ENCODE data around the gene SRR. TPM values are rescaled to one million over a fixed set of nuclear protein-coding genes. Genes with fewer than 3 reads are reported as not detected.

Gene SRR
- total and polyA plus RNA-seq, 2 donors (not counting 3 experiments of a cell fraction or from before 2014, with no cell fraction given): 13.7 to 20.1 TPM

- peaks cover 0 to 26% of the 10 kb centered on the region in 2 experiments for H3K36me3 ChIP-seq (ENCODE audit: control insufficient read depth in 2 of 2, extremely low read depth in 1 of 2, insufficient read depth in 2 of 2, low read length in 2 of 2)
- H3K9me3 ChIP-seq (replicated peaks; ENCODE audit: control insufficient read depth, insufficient read depth, low read length): no peaks in the 10 kb centered on the region
- intact Hi-C loops (cut with micrococcal nuclease): no loop called here
- TF ChIP-seq POLR2A (IDR thresholded peaks at IDR 0.05; ENCODE audit: low read depth, low read length): no peak
- TF ChIP-seq POLR2AphosphoS5 (IDR thresholded peaks at IDR 0.05; ENCODE audit: insufficient read depth, low read depth, low read length): no peak
- TF ChIP-seq FOS (IDR thresholded peaks at IDR 0.05; ENCODE audit: borderline replicate concordance, insufficient read depth, low read length): no peak
- no peak for TF ChIP-seq EZH2 (IDR thresholded peaks at IDR 0.05; ENCODE audit: borderline replicate concordance, low read depth, low read length, severe bottlenecking)
- no peak for TF ChIP-seq GATA2 (IDR thresholded peaks at IDR 0.05; ENCODE audit: insufficient read depth, insufficient read length, low read depth, low read length)
- TF ChIP-seq CTCF (IDR thresholded peaks at IDR 0.05; ENCODE audit: extremely low read depth in 1 of 2, insufficient read depth in 1 of 2, low read depth in 1 of 2, low read length in 2 of 2): no peak
- TF ChIP-seq JUN (IDR thresholded peaks at IDR 0.05; ENCODE audit: borderline replicate concordance, insufficient read depth, insufficient read length, low read depth): no peak
- TF ChIP-seq MYC (IDR thresholded peaks at IDR 0.05; ENCODE audit: low read depth, low read length): no peak
- TF ChIP-seq MAX (IDR thresholded peaks at IDR 0.05; ENCODE audit: insufficient read depth, insufficient read length): no peak
- peaks cover 6% of the 10 kb centered on the region for H3K4me1 ChIP-seq (ENCODE audit: control insufficient read depth, extremely low read depth, insufficient read depth, low read length)
- ChIA-PET POLR2A (no interaction called here), CTCF (interaction anchor here (0.8 to 1.1 kb wide), 2 partner anchors 15 to 49 kb away, joined by 3 read pairs; no protein-coding TSS in a partner anchor)
- H2AFZ ChIP-seq (ENCODE audit: low read depth, low read length): no peak overlapping the region
- no peaks in the 10 kb centered on the region for H4K20me1 ChIP-seq (replicated peaks; ENCODE audit: control insufficient read depth, extremely low read depth, insufficient read depth, low read length)
- no peak overlapping the region for H3K4me2 ChIP-seq (ENCODE audit: insufficient read depth, low read length)
- no peaks in the 10 kb centered on the region for H3K9me1 ChIP-seq (replicated peaks; ENCODE audit: control insufficient read depth, extremely low read depth, insufficient read depth, low read length)
- FAIRE-seq (no peak), DNase-seq (ENCODE audit: low read depth, low spot score) (no peak)
- H3K9ac ChIP-seq (replicated peaks; ENCODE audit: extremely low read depth, insufficient read depth, low read length): no peak overlapping the region
- no peak overlapping the region for H3K27ac ChIP-seq (ENCODE audit: insufficient read depth, low read depth, low read length)
- no TSS peak for BruUV-seq (replicated peaks)
- dilution Hi-C loops (cut with MboI; ENCODE audit: extremely low pct_ligation_motif_present, low sequenced_read_pairs): no loop called here
- no peaks in the 10 kb centered on the region for H3K79me2 ChIP-seq (ENCODE audit: control insufficient read depth, insufficient read depth, low read length)
- H3K27me3 ChIP-seq (ENCODE audit: control insufficient read depth in 2 of 2, insufficient read depth in 2 of 2, low read length in 2 of 2): no peaks in the 10 kb centered on the region
- H3K4me3 ChIP-seq (replicated peaks in 1 of 3; ENCODE audit: insufficient read depth in 1 of 3, low read depth in 1 of 3, low read length in 3 of 3): no peak overlapping the region
These were observed 63.2 kb downstream of the SRR start for GRCh38 chr17:2366747-2367494.

All from endothelial cell of umbilical vein (primary cell).